Activated naive CD8-positive, alpha-beta T cell treated with anti-CD3 and anti-CD28 coated beads, Interleukin-2, amount 10 ng/mL, durations not matched to agents 7 days and 5 days (primary cell): ENCODE data around the gene ZBTB44. TPM values are rescaled to one million over a fixed set of nuclear protein-coding genes. Genes with fewer than 3 reads are reported as not detected.
"Not testable (repeated sequence)": the region's sequence is repeated elsewhere in the genome, so short reads cannot be mapped to it uniquely, and the experiment has no call there.

Experiments
- ATAC-seq: fragments of 150-1000 bp; cut with Tn5 transposase; one replicate; pipeline ENCODE4 v1.10.0; 2021; ENCODE audit warnings: low read depth, moderate library complexity
- POLR2A ChIA-PET: fragments of 350-600 bp; sonication (Branson Sonifier 250); formaldehyde crosslinking; loops from one replicate; lab custom pipeline; 2021; ENCODE audit warnings: antibody characterized with exemption; lab: Charles Lee
- DNase-seq: peaks from one replicate; pipeline ENCODE4 v3.0.0; 2021
- H3K27ac Mint-ChIP-seq: one replicate; pipeline ENCODE4 v1.8.0; 2022; ENCODE audit warnings: mild to moderate bottlenecking, mixed read lengths
- H3K27me3 Mint-ChIP-seq: one replicate; pipeline ENCODE4 v1.8.0; 2022; ENCODE audit warnings: mild to moderate bottlenecking, moderate library complexity, mixed read lengths
- H3K36me3 Mint-ChIP-seq: one replicate; pipeline ENCODE4 v1.8.0; 2021; ENCODE audit warnings: mild to moderate bottlenecking, mixed read lengths
- H3K4me1 Mint-ChIP-seq: one replicate; pipeline ENCODE4 v1.8.0; 2021; ENCODE audit warnings: mixed read lengths
- H3K4me3 Mint-ChIP-seq: one replicate; pipeline ENCODE4 v1.8.0; 2022; ENCODE audit warnings: mild to moderate bottlenecking, moderate library complexity, mixed read lengths
- H3K9me3 Mint-ChIP-seq: one replicate; pipeline ENCODE4 v1.8.0; 2021; ENCODE audit warnings: mixed read lengths
- total RNA-seq, 2 experiments: library from RNA; stranded (reverse); gene quantifications; one replicate each; pipeline ENCODE4 v1.2.3, GENCODE V29; 2021

ZBTB44 gene
- total RNA-seq, 2 experiments from 2014 or later = 53.9 to 60.7 TPM

DNA sequence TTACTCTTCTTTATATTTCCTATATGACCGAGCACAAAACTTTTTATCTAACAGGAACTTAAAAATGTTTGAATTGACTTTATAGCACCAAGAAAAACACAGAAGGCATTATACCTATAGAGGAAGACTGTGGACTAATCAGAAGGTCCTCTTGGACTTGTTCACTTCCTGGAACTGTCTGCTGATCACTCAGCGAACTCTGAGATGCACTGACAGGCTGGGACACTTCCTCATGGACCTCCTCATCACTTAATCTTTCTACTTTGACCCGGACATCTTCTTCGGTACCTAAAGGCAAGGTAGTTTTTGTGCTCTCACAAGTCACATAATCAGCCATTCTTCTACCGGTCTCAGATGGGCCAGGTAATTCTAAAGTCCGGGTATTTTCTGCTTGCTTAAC, 54.0 kb downstream of the ZBTB44 start:
- POLR2A ChIA-PET = no interaction called here

DNA sequence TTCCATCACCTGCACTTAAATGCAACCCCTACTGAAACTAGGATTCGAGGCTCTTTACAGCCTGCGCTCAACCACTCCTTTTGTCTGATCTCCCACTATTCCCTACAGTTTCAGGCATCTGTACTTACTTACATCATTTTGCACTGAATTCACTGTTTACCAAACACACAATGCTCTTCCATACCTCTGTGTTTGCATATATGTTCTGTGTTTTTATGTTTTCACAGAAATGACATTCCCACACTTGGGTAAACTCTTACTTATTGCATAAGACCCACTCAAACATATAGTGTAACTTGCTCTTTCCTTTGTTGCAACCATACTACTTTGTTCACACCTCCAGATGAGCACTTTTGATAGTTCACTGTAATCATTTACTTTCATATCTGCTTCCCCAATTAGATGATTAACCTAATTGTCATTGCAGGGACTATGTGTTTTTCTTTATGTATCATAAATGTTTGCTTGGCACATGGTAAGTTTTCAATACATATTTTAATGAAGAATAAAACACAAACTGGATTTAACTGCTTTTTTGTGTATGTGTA, 54.6 kb downstream of the ZBTB44 start:
- DNase-seq = no peak
- H3K27ac Mint-ChIP-seq = no peak overlapping the region
- peaks cover 11% of the 10 kb centered on the region for H3K4me1 Mint-ChIP-seq
- no peak overlapping the region for H3K4me3 Mint-ChIP-seq
- H3K36me3 Mint-ChIP-seq = peaks cover 50% of the 10 kb centered on the region
- ATAC-seq = no peak
- peaks cover 9% of the 10 kb centered on the region for H3K9me3 Mint-ChIP-seq
- POLR2A ChIA-PET = no interaction called here
- H3K27me3 Mint-ChIP-seq = no peaks in the 10 kb centered on the region

More for the DNA sequence above, 54.0 kb downstream of the ZBTB44 start:
- H3K4me1 Mint-ChIP-seq = peaks cover 12% of the 10 kb centered on the region
- no peaks in the 10 kb centered on the region for H3K27me3 Mint-ChIP-seq
- DNase-seq = no peak
- no peak for ATAC-seq
- no peak overlapping the region for H3K4me3 Mint-ChIP-seq
- no peak overlapping the region for H3K27ac Mint-ChIP-seq
- H3K9me3 Mint-ChIP-seq = peaks cover 6% of the 10 kb centered on the region
- H3K36me3 Mint-ChIP-seq = peaks cover 51% of the 10 kb centered on the region

DNA sequence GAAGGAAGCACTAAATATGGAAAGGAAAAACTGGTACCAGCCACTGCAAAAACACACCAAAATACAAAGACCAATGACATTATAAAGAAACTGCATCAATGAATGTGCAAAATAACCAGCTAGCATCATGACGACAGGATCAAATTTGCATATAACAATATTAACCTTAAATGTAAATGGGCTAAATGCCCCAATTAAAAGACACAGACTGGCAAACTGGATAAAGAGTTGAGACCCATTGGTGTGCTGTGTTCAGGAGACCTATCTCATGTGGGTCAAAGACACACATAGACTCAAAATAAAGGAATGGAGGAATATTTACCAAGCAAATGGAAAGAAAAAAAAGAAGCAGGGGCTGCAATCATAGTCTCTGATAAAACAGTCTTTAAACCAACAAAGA, 63.0 kb downstream of the ZBTB44 start:
- H3K4me1 Mint-ChIP-seq, H3K27me3 Mint-ChIP-seq, H3K4me3 Mint-ChIP-seq, H3K27ac Mint-ChIP-seq, ATAC-seq, DNase-seq, POLR2A ChIA-PET: not testable (repeated sequence)
- Mint-ChIP-seq H3K36me3 (peaks cover 54% of the 10 kb centered on the region), H3K9me3 (peaks cover 18% of the 10 kb centered on the region)

- POLR2A ChIA-PET, H3K4me3 Mint-ChIP-seq, H3K27me3 Mint-ChIP-seq, DNase-seq, H3K27ac Mint-ChIP-seq, ATAC-seq: not testable (repeated sequence)
- peaks cover 47% of the 10 kb centered on the region for H3K36me3 Mint-ChIP-seq
- peaks cover 11% of the 10 kb centered on the region for H3K9me3 Mint-ChIP-seq
- peaks cover 10% of the 10 kb centered on the region for H3K4me1 Mint-ChIP-seq
These were observed 64.8 kb downstream of the ZBTB44 start for GRCh38 chr11:130249929-130250328.

DNA sequence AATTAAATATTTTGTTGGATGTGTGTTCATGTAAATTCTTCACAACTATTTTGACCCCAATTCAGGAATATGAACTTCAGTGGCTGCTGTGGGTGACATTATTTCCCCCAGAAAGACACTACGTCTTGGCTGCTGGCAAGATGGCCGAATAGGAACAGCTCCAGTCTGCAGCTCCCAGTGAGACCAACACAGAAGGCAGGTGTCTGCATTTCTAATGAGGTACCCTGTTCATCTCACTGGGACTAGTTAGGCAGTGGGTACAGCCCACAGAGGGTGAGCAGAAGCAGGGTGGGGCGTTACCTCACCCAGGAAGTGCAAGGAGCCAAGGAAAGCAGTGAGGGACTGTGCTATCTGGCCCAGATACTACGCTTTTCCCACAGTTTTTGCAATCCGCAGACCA, 65.3 kb downstream of the ZBTB44 start:
- POLR2A ChIA-PET = no interaction called here
- H3K4me1 Mint-ChIP-seq = peaks cover 10% of the 10 kb centered on the region
- DNase-seq = no peak
- no peak for ATAC-seq
- H3K27me3 Mint-ChIP-seq = no peaks in the 10 kb centered on the region
- peaks cover 44% of the 10 kb centered on the region for H3K36me3 Mint-ChIP-seq
- no peak overlapping the region for H3K27ac Mint-ChIP-seq
- H3K4me3 Mint-ChIP-seq = no peak overlapping the region
- H3K9me3 Mint-ChIP-seq = peaks cover 11% of the 10 kb centered on the region

- H3K27ac Mint-ChIP-seq = no peak overlapping the region
- H3K9me3 Mint-ChIP-seq = peaks cover 5% of the 10 kb centered on the region
- H3K4me1 Mint-ChIP-seq = peaks cover 19% of the 10 kb centered on the region
- no peak overlapping the region for H3K4me3 Mint-ChIP-seq
- ATAC-seq (no peak), DNase-seq (no peak)
- POLR2A ChIA-PET = no interaction called here
- no peaks in the 10 kb centered on the region for H3K27me3 Mint-ChIP-seq
- peaks cover 37% of the 10 kb centered on the region for H3K36me3 Mint-ChIP-seq
These were observed 67.4 kb downstream of the ZBTB44 start for GRCh38 chr11:130247319-130247718.

GRCh38 chr11:130246738-130247137, 68.0 kb downstream of the ZBTB44 start:
- POLR2A ChIA-PET = no interaction called here
- DNase-seq (no peak), ATAC-seq (no peak)
- Mint-ChIP-seq H3K4me1 (peaks cover 19% of the 10 kb centered on the region), H3K9me3 (peaks cover 2% of the 10 kb centered on the region), H3K27ac (no peak overlapping the region), H3K4me3 (no peak overlapping the region), H3K36me3 (peaks cover 34% of the 10 kb centered on the region), H3K27me3 (no peaks in the 10 kb centered on the region)

DNA sequence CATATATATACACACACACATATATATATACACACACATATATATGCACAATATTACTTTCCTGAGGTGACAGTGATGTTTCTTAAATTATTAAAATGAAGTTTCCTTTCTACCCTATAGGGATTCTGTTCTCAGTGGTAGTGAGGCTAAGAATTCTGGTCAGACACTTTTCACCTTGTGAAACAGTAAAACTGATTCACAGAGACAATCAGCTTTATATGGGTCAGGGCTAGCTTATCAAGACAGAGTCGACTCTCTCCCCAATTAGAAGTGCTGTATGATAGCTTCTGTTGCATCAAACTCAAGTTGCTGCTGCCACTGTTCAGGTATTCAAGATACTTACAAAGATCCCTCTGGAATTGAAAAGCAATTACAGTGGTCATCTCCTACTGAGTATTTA, 68.4 kb downstream of the ZBTB44 start:
- Mint-ChIP-seq H3K4me3 (no peak overlapping the region), H3K27ac (no peak overlapping the region), H3K36me3 (peaks cover 29% of the 10 kb centered on the region), H3K4me1 (peaks cover 19% of the 10 kb centered on the region), H3K9me3 (peaks cover 2% of the 10 kb centered on the region), H3K27me3 (no peaks in the 10 kb centered on the region)
- POLR2A ChIA-PET = no interaction called here
- no peak for DNase-seq
- no peak for ATAC-seq

DNA sequence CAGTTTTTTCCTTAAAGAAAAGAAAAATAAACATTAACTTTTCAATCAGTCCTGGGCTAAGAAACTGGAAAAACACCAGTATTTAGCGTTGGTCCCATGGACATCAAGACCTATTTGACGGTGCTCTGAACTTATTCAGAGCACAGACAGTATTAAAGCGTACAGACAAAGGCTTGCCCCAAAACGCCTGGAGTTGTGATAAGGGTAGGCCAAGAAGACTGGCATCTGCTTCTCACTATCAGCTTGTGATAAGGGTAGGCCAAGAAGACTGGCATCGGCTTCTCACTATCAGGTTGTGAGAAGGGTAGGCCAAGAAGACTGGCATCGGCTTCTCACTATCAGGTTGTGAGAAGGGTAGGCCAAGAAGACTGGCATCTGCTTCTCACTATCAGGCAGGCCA, 69.3 kb downstream of the ZBTB44 start:
- H3K9me3 Mint-ChIP-seq, POLR2A ChIA-PET, H3K27ac Mint-ChIP-seq, H3K27me3 Mint-ChIP-seq, DNase-seq, ATAC-seq, H3K4me3 Mint-ChIP-seq: not testable (repeated sequence)
- Mint-ChIP-seq H3K36me3 (peaks cover 21% of the 10 kb centered on the region), H3K4me1 (peaks cover 19% of the 10 kb centered on the region)

- no peak for DNase-seq
- no peaks in the 10 kb centered on the region for H3K9me3 Mint-ChIP-seq
- H3K27ac Mint-ChIP-seq = no peak overlapping the region
- peaks cover 21% of the 10 kb centered on the region for H3K36me3 Mint-ChIP-seq
- ATAC-seq = no peak
- POLR2A ChIA-PET = no interaction called here
- no peaks in the 10 kb centered on the region for H3K27me3 Mint-ChIP-seq
- no peak overlapping the region for H3K4me3 Mint-ChIP-seq
- peaks cover 19% of the 10 kb centered on the region for H3K4me1 Mint-ChIP-seq
These were observed 69.9 kb downstream of the ZBTB44 start for GRCh38 chr11:130244848-130245247.

DNA sequence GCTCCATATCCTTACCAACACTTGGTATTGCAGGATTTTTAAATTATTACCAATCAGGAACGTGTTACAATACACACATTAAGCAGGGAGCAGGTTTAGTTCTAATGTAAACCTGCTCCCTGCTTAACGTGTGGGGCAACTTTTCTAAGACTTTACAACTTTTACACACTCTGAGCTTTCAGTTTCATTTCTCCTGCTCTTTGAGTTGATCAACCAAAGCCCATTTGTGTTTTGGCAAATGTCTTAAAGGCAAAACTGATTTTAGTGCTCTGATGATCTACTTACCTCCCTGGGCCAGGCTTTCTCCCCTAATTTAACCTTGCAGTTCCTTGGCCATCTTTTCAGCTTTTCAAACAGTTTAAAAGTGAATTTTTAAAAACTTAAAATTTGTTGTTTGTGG, 70.9 kb downstream of the ZBTB44 start:
- DNase-seq = no peak
- peak; percentile 88 for ATAC-seq
- no peaks in the 10 kb centered on the region for H3K27me3 Mint-ChIP-seq
- peak overlapping the region; percentile 69 for H3K4me3 Mint-ChIP-seq
- peaks cover 17% of the 10 kb centered on the region for H3K4me1 Mint-ChIP-seq
- peaks cover 20% of the 10 kb centered on the region for H3K36me3 Mint-ChIP-seq
- POLR2A ChIA-PET = interaction anchor here (0.6 kb wide), 1 partner anchor 70 kb away, joined by 3 read pairs; no protein-coding TSS in a partner anchor
- peak overlapping the region; percentile 86 for H3K27ac Mint-ChIP-seq
- H3K9me3 Mint-ChIP-seq = no peaks in the 10 kb centered on the region

DNA sequence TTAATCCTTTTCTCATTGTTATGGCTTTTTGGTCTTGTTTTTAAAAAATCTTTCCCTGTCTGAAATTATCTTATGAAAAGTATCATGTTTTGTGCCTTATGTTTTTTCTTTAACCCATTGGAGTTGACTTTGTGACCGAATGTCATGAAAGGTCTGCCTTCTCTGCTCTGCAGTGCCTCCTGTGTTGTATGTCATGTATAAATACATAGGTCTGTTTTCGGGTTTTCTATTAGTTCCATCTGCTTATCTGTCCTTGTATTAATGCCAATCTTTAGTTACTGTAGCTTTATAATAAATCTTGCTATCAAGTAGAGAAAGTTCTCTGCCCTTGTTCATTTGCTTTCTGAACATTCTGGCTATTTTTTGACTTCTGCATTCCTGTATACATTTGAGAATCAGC, 73.0 kb downstream of the ZBTB44 start:
- H3K27ac Mint-ChIP-seq = no peak overlapping the region
- no peaks in the 10 kb centered on the region for H3K27me3 Mint-ChIP-seq
- ATAC-seq (no peak), DNase-seq (no peak)
- POLR2A ChIA-PET = no interaction called here
- H3K36me3 Mint-ChIP-seq = peaks cover 20% of the 10 kb centered on the region
- no peak overlapping the region for H3K4me3 Mint-ChIP-seq
- H3K9me3 Mint-ChIP-seq = no peaks in the 10 kb centered on the region
- H3K4me1 Mint-ChIP-seq = peaks cover 11% of the 10 kb centered on the region

- peaks cover 13% of the 10 kb centered on the region for H3K36me3 Mint-ChIP-seq
- DNase-seq = no peak
- H3K27me3 Mint-ChIP-seq = no peaks in the 10 kb centered on the region
- POLR2A ChIA-PET = no interaction called here
- H3K9me3 Mint-ChIP-seq = no peaks in the 10 kb centered on the region
- no peak overlapping the region for H3K4me3 Mint-ChIP-seq
- H3K27ac Mint-ChIP-seq = no peak overlapping the region
- no peak for ATAC-seq
- H3K4me1 Mint-ChIP-seq = no peaks in the 10 kb centered on the region
These were observed 77.3 kb downstream of the ZBTB44 start for GRCh38 chr11:130237282-130238006.

DNA sequence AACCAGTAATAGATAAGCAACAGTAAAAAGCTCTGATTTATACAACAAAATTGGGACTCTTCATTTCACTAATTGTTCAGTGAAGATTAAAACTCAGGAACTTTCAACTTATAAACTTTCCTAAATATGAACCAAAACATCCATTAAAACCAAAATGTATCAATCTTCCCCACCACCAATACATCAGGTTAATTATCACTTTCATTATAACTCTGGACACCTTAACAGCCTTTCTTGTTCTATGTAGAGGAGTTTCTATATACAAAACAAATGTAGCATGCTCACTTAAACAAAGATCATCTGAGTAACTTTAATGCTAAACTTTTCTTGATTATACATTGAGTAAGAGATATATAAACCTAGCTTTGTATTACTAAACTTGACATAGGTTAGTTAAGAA, 80.4 kb downstream of the ZBTB44 start:
- Mint-ChIP-seq H3K4me3 (no peak overlapping the region), H3K9me3 (no peaks in the 10 kb centered on the region), H3K27ac (no peak overlapping the region), H3K4me1 (no peaks in the 10 kb centered on the region), H3K27me3 (no peaks in the 10 kb centered on the region), H3K36me3 (peaks cover 10% of the 10 kb centered on the region)
- no peak for ATAC-seq
- no peak for DNase-seq
- POLR2A ChIA-PET = no interaction called here
